Measurements from ENCODE around the gene DCN.
"Not testable (repeated sequence)": the region's sequence is repeated elsewhere in the genome, so short reads cannot be mapped to it uniquely, and the experiment has no call there.

Gene DCN

GRCh38 chr12:91182636-91183455, at the start of gene DCN:
TSS of gene DCN (minus strand) at chr12:91182817. CDS start at chr12:91178552, 4,265 bp downstream.
- no peak for DNase-seq

GRCh38 chr12:91230841-91231240, 48.2 kb upstream of the DCN start:
- DNase-seq = no peak

- DNase-seq = no peak
Measured at GRCh38 chr12:91226951-91227350, 44.3 kb upstream of the DCN start.

DNA sequence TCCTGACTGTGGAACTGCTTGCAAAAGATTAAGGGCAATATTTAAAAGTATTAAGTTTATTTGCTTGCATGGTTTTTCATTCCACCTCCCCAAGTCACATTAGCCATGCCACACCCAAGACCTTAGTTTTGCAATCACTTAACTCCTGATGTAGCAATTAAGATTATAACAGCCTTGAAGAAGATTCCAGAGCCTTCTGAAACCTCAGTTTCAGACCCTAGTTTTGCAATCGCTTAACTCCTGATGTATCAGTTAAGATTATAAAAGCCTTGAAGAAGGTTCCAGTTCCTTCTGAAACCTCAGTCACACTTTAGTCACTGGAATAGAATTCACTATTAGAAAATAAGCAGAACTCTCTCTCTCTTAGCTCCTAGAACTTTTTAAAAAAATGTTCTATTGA, 42.7 kb upstream of the DCN start:
- no peak for DNase-seq

DNA sequence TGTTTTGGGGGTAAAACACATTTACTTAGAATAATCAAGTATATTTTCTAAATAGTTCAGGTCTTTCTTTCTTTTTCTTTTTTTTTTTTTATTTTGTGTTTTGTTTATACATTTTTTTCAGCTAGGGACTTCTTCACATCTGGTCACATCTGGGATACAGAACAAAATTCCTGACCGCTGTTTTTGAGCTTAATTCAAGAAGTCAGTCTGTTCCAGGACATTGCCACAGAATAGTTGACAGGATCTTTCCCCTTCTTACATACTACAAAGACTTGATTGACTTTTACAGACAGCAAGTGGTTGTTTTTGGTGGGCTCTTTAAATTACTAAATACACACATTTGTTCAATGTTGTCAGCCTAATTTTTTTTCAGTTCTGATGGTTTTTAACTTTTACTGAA, 41.8 kb upstream of the DCN start:
- no peak for DNase-seq

DNA sequence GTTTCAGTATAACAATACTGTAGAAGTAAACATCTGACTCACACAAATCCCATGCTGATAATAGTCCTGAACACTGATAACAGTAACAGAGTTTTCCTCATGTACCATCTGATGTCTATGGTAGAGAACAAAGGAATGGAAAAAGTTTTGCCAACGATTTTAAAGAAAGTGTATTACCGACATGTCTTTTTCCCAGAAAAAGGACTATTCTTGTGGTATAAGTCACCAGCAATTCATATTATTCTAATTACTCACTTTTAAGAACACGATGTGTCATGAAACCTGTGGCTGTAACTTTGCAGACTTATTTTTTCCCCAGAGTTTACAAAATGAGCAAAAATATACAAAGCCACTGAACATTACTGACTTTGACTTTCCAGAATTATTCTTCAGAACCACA, 40.1 kb upstream of the DCN start:
- DNase-seq = no peak

- no peak for DNase-seq
Measured at GRCh38 chr12:91219919-91220318, 37.3 kb upstream of the DCN start.

- DNase-seq = no peak
Measured at GRCh38 chr12:91219511-91219910, 36.9 kb upstream of the DCN start.

DNA sequence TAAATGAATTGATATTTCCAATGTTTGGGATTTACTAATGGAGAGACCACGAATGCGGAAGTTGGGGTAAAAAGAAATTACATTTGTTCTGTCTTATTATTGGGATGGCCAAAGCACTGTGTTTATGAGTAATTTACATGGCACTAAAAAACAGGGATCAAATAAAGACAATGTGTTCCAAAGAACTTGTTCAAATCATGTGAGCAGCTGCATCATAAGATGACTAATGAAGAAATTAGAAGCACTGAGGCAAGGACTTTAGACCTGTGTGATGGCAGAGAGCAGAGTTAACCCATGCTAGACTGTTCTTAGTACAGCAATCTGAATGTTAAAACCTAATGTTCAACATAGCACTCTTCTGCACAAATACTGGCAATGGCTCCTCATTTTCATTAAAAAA, 34.3 kb upstream of the DCN start:
- DNase-seq = no peak

GRCh38 chr12:91215940-91216454, 33.4 kb upstream of the DCN start:
- DNase-seq = no peak

DNA sequence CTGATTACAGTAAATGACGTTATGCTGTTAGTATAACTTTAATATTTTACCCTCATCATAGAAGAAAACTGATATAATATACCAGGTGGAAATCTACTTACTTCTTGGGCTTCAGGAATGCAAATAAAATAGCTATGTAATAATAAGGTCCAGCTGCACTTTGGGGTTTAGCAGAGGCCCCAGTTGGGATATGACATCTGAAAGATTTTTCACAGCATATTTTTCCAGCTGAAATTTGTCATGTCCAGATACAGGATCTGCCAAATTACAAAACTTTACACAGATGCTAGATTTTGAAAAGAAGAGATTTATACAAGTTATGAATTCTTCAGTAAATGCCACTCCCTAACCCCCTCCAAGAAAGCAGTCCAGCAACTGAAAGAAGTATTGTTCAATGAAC, 29.2 kb upstream of the DCN start:
- DNase-seq = no peak

- DNase-seq = no peak
Measured at GRCh38 chr12:91210618-91211017, 28.0 kb upstream of the DCN start.

- no peak for DNase-seq
Measured at GRCh38 chr12:91210144-91210543, 27.5 kb upstream of the DCN start.

GRCh38 chr12:91207301-91207700, 24.7 kb upstream of the DCN start:
- DNase-seq = not testable (repeated sequence)

DNA sequence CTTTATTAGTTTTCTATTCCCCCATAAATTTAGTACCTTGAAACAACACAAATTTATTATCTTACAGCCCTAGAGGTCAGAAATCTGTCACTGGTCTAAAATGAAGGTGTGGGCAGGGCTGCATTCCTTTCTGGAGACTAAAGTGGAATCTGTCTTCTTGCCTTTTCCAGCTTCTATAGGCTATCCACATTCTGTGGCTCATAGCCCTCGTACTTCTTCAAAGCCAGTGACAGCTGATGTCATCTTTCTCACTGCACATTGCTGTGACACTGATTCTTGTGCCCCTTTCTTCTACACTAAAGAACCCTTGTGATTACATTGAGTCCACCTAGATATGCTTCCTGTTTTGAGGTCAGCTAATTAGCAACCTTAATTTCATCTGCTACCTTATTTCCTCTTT, 23.2 kb upstream of the DCN start:
- no peak for DNase-seq

- DNase-seq = no peak
Measured at GRCh38 chr12:91204421-91204820, 21.8 kb upstream of the DCN start.

DNA sequence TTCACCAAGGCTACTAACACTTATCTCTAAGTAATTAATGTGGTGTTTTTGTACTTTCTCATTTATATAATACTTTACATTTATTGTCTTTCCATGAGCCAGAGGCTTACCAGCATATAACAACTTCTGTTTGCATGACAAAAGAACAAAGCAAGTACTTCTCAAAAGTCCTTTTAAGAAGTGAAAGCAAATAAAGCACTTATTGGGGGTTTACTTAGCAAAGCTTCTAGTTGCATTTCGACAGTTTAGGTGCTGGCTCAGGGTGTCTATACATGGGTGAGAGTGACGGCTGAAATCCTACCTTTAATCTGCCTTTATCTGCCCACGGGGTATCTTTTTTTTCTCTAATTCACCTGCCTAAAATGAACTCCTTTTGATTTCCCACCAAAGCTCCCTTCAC, 21.0 kb upstream of the DCN start:
- DNase-seq = no peak

DNA sequence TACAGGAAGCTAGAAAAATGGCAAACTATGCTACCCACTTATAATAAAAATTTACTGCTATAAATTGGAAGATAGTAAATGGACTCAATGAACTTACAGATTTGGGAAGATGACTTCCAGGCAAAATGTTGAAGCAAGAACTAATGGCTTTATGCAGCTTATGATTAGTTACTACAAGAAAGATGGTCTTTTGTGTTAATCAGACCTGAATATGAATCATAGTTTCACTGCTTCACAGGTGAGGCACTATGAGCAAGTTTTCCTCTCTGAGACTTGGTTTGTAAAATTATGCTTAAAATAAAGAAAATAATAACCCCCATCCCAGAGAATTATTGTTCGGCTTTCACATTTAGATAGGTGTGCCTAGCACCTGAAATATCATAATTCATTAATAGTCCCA, 19.8 kb upstream of the DCN start:
- DNase-seq = no peak

DNA sequence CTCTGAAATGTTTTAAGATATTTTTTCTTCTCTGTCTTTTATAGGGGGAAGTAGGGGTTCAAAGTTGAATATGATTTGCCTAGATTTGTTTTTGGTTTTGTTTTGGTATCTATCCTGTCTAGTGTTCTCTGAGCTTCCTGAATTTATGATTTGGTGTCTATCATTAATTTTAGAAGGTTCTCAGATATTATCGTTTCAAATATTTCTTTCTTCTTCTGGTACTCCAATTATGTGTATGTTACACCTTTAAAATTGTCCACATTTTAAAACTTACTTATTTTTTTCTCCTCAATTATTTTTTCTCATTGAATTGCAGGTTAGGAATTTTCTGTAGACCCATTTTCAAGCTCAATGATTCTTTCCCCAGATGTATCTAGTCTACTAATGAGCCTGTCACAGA, 13.8 kb upstream of the DCN start:
- DNase-seq = no peak

DNA sequence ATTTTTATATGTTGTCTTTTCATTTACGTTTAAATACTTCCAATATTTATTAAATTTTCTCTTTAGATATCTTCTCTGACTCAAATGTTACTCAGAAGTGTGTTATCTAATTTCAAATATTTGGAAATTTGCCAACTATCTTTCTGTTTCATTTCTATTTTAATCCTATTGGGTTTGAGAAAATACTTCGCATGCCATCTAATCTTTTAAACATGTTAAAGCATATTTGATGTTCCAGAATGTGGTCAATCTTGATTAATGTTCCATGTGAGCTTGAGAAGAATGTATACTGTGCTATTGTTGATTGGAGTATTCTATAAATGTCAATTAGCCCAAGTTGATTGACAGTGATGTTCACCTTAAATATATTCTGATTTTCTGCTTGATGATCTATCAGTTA, 11.9 kb upstream of the DCN start:
- DNase-seq = no peak

DNA sequence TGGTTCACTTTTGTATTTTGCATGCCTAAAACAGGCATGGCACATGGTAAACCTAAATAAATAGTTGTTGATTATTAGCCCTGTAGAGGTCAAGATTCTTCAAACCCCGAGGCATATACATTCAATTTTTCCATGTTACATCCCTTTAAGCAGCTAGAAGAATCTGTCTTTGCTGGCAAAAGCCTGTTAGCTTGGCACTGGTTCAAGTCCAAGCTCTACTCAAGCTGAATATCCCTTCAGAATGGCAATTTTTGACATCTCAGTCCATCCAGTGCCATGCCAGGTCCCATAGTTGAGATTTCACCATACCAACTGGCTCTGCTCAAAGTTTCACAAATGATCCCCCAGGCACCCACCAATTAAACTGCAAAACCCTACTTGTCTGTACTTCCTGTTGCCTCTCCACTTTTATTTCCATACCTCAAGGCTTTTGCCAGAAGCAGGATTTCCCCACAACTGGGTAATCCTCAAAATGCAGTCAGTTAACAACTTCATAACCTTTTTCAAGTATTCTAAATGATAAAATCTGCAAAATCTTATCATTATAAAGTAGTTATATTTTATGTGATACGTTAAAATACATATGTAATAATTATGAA, 9.0 kb upstream of the DCN start:
- no peak for DNase-seq

GRCh38 chr12:91189516-91189915, 6.9 kb upstream of the DCN start:
- DNase-seq = no peak

- DNase-seq = no peak
Measured at GRCh38 chr12:91188778-91189177, 6.2 kb upstream of the DCN start.

DNA sequence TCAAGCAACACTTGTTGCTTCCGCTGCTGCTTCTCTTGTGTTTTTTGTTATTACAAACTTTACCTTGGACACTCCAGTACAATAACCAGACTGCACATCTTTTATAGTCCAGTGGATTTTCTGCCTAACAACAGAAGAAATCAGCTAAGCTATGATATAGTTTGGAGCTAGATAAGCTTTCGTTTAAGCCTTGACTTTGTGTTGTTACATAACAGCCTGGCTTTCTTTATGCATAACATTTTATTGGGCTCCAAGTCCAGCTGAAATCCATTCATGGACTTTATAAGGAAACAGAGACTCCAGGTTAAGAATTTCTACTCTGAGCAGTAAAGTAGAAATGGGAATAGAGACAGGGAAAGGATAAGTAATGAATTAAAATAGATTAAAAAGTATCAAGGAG, 3.5 kb upstream of the DCN start:
- DNase-seq = no peak

GRCh38 chr12:91185421-91185820, 2.8 kb upstream of the DCN start:
- DNase-seq = no peak

Data from AML-193 (cell line).